ENCODE results near the gene POLR3F.

DNA sequence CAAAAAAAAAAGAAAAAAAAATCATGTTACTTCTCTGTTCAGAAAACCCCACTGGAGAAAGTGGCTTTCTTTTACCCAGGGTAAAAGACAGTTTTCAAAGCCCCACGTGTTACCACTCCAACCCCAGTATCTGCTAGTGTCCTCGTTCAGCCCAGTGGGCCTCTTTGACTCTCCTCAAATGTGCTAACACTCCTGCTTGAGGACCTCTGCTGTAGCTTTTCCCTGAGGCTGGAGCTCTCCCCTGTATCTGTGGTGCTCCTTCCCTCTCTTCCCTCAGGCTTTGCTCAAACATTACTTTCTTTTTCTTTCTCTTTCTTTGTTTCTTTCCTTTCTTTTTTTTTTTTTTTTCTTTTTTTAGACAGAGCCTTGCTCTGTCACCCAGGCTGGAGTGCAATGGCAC lies 55.9 kb downstream of the POLR3F start:
- no peak for TF ChIP-seq NFIC (IDR thresholded peaks at IDR 0.05)
- TF ChIP-seq, protein P1, sequence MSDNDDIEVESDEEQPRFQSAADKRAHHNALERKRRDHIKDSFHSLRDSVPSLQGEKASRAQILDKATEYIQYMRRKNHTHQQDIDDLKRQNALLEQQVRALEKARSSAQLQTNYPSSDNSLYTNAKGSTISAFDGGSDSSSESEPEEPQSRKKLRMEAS (IDR thresholded peaks at IDR 0.05) = no peak
- TF ChIP-seq EGR1 (IDR thresholded peaks at IDR 0.05) = no peak
- TF ChIP-seq, protein P2, sequence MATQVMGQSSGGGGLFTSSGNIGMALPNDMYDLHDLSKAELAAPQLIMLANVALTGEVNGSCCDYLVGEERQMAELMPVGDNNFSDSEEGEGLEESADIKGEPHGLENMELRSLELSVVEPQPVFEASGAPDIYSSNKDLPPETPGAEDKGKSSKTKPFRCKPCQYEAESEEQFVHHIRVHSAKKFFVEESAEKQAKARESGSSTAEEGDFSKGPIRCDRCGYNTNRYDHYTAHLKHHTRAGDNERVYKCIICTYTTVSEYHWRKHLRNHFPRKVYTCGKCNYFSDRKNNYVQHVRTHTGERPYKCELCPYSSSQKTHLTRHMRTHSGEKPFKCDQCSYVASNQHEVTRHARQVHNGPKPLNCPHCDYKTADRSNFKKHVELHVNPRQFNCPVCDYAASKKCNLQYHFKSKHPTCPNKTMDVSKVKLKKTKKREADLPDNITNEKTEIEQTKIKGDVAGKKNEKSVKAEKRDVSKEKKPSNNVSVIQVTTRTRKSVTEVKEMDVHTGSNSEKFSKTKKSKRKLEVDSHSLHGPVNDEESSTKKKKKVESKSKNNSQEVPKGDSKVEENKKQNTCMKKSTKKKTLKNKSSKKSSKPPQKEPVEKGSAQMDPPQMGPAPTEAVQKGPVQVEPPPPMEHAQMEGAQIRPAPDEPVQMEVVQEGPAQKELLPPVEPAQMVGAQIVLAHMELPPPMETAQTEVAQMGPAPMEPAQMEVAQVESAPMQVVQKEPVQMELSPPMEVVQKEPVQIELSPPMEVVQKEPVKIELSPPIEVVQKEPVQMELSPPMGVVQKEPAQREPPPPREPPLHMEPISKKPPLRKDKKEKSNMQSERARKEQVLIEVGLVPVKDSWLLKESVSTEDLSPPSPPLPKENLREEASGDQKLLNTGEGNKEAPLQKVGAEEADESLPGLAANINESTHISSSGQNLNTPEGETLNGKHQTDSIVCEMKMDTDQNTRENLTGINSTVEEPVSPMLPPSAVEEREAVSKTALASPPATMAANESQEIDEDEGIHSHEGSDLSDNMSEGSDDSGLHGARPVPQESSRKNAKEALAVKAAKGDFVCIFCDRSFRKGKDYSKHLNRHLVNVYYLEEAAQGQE (IDR thresholded peaks at IDR 0.05; ENCODE audit: low read depth) = no peak

Measured in Ishikawa (cell line).